HG03135 (cell line): Measurements from ENCODE around the gene CPNE5.
A peak's percentile ranks its signal among the peaks of the same experiment; 100 is the strongest.

Experiments used
- ATAC-seq: cut with Tn5 transposase; IDR thresholded peaks from one replicate; pipeline ENCODE4 v1.9.1; 2021; ENCODE audit warnings: mild to moderate bottlenecking, moderate library complexity; ENCODE audit not compliant: unreplicated experiment

The CPNE5 gene

DNA sequence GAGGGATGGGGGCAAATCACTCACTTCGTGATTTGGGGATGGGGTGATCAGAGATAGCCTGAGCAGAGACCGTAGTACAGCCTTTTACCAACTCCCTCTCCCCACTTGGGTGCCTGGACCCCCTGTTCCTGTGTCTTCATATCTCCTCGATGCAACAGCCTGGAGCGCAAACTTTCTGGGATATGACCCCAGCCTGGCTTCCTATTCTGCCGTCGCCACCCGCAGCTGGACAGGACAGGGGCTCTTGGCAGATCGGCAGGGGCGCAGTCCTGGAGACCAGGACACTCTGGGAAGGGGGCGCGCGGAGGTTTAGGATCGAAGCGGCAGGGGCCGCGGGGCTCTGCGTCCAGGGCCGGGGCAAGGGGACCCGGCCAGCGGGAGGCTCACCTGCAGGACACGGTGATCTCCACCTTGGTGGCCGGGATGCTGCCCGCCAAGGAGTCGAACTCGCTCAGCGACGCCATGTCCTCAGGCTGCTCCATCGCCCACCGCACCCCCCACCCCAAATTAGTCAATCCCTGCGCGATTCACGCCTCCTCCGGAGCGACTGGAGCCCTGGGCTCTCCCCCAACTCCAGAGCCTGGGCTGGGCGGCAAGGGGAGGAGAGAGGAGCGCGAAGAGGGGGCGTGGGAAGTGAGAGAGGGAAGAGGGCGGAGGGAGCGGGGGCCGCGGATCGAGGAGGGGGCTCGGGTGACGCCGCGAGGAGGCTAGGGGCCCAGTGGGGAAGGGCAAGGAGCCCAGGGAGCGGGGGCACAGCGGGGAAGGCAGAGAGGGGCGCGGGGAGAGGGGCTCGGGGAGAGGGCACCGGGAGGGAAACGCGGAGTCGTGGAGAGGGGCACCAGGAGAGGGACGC is at the start of gene CPNE5:
Gene CPNE5, minus strand, starts transcription at position 549 of the 853 bp plus-strand sequence. Its CDS starts 67 bp downstream, at position 482.
- no peak for ATAC-seq

DNA sequence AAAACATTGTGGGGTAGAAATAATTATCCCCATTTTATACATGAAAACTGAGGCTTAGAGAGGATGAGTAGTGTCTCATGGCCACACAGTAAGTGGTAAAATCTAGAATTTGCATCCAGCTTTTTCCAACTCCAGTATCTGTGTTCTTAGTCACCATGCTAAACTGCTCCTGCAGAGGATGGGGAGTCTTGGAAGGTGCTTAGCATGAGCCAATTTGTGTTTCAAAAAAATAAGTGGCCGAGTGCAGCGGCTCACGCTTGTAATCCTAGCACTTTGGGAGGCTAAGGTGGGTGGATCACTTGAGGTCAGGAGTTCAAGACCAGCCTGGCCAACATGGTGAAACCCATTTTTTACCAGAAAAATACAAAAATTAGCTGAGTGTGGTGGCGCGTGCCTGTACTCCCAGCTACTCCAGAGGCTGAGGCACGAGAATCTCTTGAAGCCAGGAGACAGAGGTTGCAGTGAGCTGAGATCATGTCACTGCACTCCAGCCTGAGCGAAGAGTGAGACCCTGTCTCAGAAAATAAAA is 48.9 kb upstream of the CPNE5 start:
- ATAC-seq: no peak

DNA sequence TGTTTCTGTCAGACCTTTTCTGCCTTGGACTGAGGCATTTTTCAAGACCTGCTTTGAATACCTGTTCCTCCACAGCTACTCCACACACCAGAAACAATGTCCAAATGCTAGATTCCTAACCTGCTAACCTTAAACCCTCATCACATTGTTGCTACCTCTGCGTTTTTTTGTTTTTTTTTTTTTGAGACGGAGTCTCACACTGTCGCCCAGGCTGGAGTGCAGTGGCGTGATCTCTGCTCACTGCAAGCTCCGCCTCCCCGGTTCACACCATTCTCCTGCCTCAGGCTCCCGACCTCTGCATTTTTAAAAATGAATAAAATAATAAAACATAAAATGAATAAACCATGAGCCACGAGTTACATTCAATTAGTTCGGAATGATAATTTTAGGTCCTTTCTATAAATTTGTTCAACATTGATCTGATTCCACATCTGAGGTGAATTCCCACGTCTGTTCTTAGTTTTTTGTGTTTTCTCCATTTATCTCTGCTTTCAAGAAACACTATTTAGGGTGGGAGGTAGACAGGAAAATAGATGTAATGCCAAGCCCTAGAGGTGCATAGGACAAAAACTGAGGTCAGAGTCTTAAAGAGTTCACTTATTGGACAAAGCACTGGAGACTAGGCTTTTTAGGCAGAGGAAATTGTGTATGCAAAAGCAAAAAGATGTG is 47.8 kb upstream of the CPNE5 start:
- no peak for ATAC-seq

DNA sequence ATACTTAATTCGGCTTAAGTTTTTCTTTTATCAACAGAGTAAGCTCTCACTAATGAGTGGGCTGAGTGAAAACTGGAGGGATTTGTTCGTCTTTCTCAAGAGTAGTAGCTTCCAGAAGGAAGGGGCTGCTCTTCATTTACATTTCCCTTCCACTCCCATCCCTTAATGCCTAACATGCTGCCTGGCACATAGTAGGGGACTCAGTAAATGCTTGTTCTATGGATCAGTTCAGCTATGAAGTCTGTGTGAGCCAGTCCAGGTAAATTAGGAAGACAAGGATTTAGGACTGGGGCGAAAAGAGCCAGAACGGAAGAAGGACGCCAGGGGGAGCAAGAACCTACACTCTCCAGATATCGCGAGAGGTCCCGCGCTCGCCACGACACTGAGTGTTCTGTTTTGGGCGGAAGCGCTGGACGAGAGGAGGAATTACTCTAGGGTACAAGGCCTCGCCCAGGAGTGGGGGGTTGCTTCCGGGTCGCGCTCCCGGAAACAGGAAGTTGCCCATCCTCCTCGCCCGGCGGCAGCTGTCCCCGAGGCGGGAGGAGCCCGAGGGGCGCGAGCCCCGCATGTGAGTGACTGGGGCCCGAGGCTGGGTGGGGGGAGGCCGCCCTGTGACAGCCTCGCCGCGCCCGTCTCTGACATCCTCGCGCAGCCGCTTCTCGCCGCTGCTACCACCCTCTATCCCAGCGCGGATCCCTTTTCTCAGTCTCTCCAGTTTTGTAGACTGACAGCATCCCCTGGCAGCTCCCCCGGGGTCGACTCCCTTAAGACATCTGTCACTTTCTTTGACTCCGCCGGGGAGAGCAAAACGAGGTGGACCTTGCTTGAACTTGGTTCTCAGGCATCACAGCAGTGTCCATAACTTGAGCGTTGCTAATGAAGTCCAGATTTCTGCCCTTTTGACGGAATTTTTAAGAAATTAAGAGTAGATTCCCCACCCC is 46.5 kb upstream of the CPNE5 start, which contains the start of gene C6orf89:
Gene C6orf89, plus strand, starts transcription at position 492 of the 941 bp plus-strand sequence. CDS start 13,493 bp downstream, outside the sequence.
- peak; percentile 98 for ATAC-seq

DNA sequence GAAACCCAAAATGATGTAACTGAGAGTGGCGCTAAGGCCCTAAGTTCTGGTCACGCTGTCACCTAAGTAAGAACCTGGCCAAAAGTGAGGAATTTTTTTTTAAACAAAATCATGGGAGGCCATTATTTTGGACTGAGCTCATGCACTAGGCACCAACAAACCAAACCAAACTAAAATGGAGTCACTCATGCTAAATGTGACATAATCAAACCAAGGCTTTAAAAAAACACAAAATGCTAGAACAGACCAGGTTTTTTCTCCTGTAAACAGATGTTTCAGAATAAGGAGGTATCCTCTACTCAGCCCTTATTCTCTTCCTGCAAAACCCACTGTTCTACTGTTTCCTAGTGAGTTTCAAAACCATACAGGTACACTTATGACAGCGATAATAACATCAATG is 45.4 kb upstream of the CPNE5 start:
- no peak for ATAC-seq

DNA sequence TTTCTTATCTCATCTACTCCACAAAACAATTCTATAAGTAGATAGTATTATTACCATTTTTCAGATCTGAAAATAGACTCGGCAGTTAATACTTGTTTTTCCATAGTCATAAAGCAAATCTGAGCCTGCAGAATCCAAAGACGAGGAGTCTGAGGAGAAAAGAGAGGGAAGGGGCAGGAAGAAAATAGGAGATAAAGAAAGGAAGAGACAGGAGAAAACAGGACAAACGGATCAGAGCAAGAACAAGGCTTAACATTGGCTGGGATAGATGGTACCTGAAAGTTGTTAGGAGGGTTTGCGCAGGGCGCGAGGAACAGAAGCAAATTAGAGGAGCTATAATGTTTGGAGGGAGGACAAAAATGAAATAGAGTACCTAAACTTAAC is 36.0 kb upstream of the CPNE5 start:
- ATAC-seq: no peak

DNA sequence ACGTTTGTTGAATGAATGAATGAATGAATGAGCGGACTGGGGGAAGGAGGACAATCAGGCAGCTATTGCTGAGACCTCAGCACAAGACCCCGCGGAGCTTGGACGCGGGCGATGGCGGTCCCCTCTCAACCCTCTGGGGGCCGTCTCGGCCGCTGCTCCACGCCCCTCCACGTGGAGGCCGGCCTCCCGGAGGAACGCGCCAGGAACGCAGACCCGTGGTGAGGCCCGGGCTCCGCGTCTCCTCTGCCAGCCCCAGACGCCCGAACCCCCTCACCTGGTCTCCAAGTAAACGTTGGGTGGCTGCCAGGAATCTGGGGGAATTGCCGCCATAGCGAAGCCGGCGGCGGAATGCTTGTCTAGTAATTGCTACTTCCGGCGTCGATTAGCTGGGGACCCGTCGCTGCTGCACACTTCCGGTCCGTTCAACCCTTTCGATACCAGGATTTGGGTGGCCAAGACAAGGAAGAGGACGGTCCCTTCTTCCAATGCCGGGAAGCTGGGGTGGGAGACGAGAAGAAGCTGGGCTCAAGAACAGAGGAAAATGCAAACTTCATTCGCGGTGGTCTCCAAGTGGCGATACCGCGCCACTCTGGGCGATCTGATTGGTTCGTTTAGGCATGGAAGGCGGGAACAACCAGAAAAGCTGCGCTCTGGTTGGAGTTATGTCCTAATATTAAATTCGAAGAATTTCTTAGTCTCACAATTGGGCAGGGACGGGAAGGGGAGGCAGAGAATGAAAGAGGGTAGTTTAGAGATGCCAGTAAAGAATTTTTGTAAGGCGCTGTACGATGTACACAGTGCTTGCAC is 35.4 kb upstream of the CPNE5 start, which contains the start of gene PPIL1:
Gene PPIL1, minus strand, starts transcription at position 361 of the 807 bp plus-strand sequence. Its CDS starts 31 bp downstream, at position 330.
- ATAC-seq: peak; percentile 76

DNA sequence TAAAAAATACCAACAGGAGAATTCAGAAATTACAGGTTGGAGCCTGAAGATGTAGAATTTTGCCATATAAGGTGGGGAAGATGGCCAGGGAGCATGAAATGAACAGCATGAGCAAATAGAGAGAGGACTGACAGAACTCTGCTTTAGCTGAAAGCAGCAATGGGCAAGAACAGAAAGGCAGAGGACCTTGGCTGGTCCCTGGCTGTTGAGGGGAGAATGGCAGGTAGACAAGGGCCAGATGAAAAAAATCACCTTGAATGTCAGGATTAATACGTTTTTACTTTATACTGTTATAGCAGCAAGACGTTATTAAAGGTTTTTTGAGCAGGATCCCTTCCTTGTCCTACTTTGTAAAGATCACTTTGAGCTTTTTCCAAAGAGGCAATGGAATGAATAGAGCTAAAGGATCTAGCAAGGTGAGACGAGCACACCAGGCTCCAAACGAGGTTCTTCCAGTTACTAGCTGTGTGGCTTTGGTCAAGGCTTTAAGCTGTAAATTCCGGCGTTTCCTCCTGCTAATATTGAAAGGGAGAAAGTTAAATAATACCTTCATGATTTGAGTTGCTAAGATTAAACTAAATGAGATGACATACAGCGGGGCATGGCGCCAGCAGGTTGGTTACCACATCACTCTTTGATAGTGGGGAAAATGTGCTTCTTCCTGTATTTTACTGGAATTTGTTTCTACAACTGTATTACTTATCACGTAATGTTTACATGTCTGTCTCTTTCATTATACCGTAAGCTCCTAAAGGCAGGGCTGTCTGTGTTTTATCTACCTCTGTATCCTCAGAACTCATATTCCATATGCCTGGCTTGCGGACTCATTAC is 34.6 kb upstream of the CPNE5 start:
- no peak for ATAC-seq

DNA sequence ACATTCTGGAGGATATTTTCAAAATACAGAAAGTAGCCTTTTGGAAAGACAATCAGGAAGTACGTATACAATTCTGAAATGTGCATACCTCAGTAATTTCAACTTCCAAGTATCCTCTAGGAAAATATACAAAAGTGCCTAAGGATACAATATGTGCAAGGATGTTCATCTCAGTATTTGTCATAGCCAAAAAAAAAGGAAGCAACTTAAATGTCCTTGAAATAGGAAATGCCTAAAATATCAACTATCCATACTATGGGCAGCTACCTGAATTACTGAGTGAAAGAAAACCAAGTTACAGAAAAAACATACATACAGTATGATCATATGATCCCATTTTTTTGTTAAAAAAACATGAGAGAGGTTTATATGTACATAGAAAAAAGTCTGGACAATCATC is 33.9 kb upstream of the CPNE5 start:
- ATAC-seq: no peak

DNA sequence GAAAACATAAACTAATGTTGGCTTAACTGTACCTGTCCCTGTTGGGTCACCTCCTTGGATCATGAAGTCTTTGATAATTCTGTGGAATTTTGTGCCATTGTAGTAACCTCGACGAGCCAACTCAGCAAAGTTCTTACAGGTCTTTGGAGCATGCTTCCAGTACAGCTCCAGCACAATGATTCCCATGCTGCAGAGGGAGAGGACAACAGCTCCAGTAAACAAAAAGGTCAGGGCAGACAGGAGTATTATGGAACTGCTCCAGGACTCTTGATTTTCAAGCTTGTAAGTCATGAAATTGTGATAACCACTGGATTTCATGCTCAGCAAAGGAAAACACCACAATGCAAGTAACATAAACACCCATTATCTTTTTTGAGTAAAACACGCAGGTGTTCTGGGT is 32.4 kb upstream of the CPNE5 start:
- ATAC-seq: no peak

DNA sequence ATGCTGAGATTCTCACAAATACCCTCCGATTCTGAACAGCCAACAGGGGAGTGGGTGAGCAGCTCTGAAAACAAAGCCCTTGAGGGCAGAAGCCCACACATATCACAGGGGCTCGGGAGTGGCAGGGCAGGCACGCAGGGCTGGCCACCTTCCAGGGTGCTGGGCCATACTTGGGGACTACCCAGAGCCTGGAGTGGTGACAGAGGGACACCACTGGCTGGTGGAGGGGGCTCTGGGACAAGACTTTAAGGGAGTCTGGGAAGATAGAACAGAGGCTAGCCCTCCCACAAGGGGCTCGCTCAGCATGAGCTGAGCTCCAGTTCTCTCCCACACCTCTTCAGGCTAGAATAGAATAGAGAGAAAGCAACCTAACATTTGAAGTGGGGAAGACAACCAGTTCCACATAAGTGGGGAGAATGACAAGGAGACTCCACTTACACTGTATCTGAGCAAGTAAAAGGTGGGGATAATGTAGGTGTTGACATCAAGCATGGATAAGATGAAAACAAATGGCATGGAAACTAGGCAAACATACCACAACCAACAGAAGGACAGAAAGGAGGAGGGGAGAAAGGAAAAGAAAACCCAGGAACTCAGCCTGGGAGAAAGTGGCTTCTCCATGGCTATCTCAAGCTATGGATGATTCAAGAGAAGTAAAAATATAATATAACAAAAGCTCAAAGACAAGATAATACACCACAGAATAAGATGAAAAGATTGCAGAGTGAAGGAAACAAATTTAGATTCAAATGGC is 28.4 kb upstream of the CPNE5 start:
- no peak for ATAC-seq

DNA sequence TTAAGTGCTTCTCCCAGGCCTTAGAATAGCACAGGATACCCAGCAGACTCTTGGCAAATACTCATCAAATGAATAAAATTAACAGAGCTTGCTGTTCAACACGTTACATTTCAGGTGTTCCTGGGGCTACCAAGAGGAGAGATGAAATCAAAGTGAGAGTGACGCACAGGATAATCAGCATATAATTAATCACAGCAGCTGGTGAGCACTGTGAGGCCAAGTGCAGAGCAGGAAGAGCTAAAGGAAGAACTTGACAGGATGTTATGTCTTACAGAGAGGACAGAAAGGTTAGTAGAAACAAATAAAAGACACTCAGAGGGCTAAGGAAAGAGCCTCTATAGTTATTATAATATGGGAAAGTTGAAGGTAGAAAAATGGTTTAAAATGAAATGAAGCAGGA is 26.6 kb upstream of the CPNE5 start:
- no peak for ATAC-seq

DNA sequence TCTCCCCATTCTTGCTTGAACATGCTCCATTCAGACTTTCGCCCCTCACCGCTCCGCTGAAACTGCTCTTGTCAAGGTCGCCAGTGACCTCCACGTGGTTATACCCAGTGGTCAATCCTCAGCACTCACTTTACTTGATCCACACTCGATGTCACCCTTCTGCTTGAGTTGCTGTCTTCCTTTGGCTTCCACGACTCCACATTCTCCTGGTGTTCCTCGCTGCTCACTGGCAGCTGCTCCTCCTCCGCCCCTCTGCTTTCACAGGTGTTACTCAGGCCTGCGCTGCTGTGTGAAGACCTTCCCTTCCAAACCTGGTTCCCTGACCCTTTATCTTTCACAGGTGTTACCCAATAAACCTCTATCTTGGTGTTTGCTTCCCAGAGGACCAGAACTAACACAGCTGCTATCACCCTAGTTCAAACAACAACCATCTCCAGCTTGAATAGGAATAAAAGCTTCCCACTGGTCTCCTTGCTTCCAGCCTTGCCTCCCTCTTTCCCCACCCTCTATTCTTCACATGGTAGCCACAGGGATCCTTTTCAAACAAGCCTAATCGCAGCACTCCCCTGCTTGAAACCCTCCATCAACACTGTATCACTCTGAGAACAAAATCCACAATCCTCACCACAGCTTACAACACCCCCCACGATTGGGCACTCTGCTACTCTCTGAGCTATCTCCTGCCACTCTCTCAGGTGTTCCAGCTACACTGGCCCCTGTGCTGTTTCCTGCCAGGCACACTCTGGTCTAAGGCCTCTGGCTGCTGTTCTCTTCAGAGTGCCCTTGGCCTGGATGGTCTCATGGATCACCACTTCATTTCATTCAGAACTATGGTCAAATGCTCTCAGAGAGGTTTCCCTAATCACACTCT is 24.7 kb upstream of the CPNE5 start:
- no peak for ATAC-seq

DNA sequence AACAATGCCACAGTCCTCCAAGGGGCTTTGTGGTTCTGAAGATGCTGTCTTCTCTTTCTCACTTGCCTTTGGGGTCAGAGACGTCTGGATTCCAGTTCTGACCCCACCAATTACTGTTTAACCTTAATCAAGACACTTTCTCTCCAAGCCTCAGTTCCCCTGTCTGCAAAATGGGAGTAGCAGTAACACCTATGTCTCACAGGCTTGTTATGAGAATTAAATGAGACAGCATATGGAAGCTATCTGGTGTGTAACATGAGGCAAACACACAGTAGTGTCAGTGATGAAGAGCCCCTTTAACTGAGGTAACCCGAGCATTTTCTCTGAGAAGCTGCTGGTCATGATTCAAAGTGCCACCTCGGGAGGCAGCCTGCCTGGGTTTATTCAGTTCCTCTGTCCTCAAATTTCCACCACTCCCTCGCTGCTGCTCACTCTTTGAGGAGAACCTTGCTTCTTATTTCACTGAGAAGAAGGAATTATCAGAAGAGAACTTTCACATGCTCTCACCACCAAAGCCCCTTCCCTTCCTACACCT is 23.7 kb upstream of the CPNE5 start:
- ATAC-seq: no peak

DNA sequence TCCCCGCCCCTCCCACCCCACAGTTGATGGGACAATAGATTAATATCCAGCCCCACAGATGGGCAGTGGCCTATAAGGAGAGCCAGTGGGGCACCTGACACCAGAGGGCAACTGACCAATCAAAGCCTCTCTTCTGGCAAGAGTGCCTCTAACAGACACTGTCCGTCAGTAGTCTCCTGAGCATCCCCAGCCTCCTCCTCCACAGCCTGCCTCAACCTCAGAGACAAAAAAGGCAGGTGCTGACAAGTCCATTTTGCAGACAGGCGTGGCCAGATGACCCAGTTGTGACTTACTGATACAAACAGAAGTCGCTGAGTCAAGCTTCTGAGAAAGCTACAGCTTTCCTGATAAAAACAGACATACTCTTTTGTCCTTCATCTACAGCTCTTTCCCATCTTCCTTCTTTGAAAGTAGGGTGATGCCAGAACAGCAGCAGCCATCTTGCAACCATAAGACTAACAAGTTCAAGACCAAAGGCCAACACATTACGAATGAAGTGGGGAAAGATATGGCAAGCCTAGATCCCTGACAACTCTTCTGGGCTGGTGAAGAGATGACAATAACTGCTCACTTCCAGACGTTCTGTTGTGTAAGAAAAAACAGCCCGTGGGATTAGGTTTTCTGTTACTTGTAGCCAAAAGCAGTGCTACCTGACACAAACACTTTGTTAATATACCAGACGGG is 23.1 kb upstream of the CPNE5 start:
- no peak for ATAC-seq

DNA sequence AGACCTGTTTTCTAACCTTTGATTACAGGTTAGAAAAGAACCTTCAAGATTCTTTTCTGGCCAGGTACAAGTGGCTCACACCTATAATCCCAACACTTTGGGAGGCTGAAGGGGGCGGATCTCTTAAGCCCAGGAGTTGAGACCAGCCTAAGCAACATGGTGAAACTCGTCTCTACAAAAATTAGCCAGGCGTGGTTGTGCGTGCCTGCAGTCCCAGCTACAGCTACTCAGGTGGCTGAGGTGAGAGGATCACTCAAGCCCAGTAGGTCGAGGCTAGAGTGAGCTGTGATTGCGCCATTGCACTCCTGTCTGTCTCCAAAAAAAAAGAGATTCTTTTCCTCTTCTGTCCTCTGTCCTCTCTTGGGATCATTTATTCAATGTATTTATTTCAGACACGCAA is 20.9 kb upstream of the CPNE5 start:
- no peak for ATAC-seq
